Measurements from ENCODE around the gene CYP46A1.

The CYP46A1 gene

GRCh38 chr14:99729991-99730875 lies 46.1 kb downstream of the CYP46A1 start:
- ChIA-PET CTCF (interaction anchor here (0.5 to 1.8 kb wide), 25 partner anchors 8 to 217 kb away, joined by 3 to 13 read pairs (median 4); partner anchors contain the start of gene EML1), POLR2A (ENCODE audit: low non-redundant PET) (no interaction called here)
- peak; percentile 60 for DNase-seq (ENCODE audit: low spot score)
- H3K27ac ChIP-seq: no peak overlapping the region
- TF ChIP-seq CTCF (conservative IDR thresholded peaks at IDR 0.05; ENCODE audit: low read depth): peak; percentile 88

- DNase-seq (ENCODE audit: low spot score): no peak
- POLR2A ChIA-PET (ENCODE audit: low non-redundant PET): no interaction called here
- no peak for TF ChIP-seq CTCF (conservative IDR thresholded peaks at IDR 0.05; ENCODE audit: low read depth)
- no peak overlapping the region for H3K27ac ChIP-seq
- CTCF ChIA-PET: interaction anchor here (0.5 to 1.8 kb wide), 12 partner anchors 12 to 159 kb away, joined by 3 to 13 read pairs (median 4); no protein-coding TSS in a partner anchor
Observed at GRCh38 chr14:99730876-99731546, 46.9 kb downstream of the CYP46A1 start.

GRCh38 chr14:99731547-99732435 lies 47.7 kb downstream of the CYP46A1 start:
- no peak for DNase-seq (ENCODE audit: low spot score)
- CTCF ChIA-PET: interaction anchor here (0.8 to 1.8 kb wide), 2 partner anchors 23 to 60 kb away, joined by 3 to 13 read pairs; no protein-coding TSS in a partner anchor

GRCh38 chr14:99732436-99733210 lies 48.5 kb downstream of the CYP46A1 start:
- CTCF ChIA-PET: interaction anchor here (0.6 kb wide), 1 partner anchor 157 kb away, joined by 3 read pairs; no protein-coding TSS in a partner anchor
- DNase-seq (ENCODE audit: low spot score): no peak
- H3K27ac ChIP-seq: no peak overlapping the region
- no peak for TF ChIP-seq CTCF (conservative IDR thresholded peaks at IDR 0.05; ENCODE audit: low read depth)
- POLR2A ChIA-PET (ENCODE audit: low non-redundant PET): no interaction called here

More at GRCh38 chr14:99731547-99732435, 47.7 kb downstream of the CYP46A1 start:
- TF ChIP-seq CTCF (conservative IDR thresholded peaks at IDR 0.05; ENCODE audit: low read depth): no peak
- POLR2A ChIA-PET (ENCODE audit: low non-redundant PET): no interaction called here
- no peak overlapping the region for H3K27ac ChIP-seq

- ChIA-PET CTCF (interaction anchor here (0.6 kb wide), 1 partner anchor 157 kb away, joined by 3 read pairs; no protein-coding TSS in a partner anchor), POLR2A (ENCODE audit: low non-redundant PET) (no interaction called here)
- no peak overlapping the region for H3K27ac ChIP-seq
- TF ChIP-seq CTCF (conservative IDR thresholded peaks at IDR 0.05; ENCODE audit: low read depth): no peak
- DNase-seq (ENCODE audit: low spot score): no peak
Observed at GRCh38 chr14:99733211-99733539, 49.1 kb downstream of the CYP46A1 start.

Data from RWPE1 (cell line).